HG02678 (cell line): Measurements from ENCODE around the gene SLC6A17.

ENCODE experiments used
- ATAC-seq: cut with Tn5 transposase; IDR thresholded peaks from one replicate; pipeline ENCODE4 v1.9.1; 2021; ENCODE audit warnings: mild to moderate bottlenecking, moderate library complexity; ENCODE audit not compliant: unreplicated experiment

SLC6A17 gene

DNA sequence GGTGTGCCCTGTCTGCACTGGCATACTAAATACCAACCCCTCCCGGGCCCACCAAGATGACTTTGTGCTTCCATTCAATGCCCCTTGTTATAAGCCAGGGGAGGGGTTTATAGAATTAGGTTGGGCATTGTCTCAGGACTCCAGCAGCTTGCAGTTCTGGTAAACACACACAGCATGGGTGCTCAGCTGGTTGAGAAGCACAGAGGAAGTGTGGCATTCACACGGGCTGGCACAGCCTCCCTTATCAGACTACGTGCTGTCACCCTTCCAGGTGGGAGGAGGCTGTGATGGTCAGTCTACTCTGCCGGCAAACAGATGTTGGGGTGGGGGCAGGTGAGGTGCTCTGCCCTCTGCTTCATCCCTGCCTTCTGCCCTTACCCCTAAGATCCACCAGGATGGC, 15.0 kb upstream of the SLC6A17 start:
- no peak for ATAC-seq

DNA sequence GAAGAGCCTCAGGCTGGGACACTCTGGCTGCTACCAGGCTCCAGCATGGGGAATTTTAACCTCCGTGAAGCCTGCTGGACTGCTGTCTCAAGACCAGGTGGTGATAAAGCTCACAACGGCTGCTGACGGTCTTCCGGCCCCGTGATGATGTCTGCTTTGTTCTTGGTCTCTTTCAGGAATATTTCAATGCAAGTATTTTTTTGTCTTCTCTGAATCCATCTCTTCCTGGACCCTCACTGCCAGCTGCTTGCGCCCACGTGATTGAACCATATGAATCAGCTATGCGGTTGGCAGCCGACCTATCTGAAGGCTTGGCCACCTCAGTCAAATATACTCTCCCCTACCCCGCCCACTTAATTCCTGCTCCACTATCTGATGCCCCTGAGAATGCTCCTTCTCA, 14.6 kb upstream of the SLC6A17 start:
- no peak for ATAC-seq

DNA sequence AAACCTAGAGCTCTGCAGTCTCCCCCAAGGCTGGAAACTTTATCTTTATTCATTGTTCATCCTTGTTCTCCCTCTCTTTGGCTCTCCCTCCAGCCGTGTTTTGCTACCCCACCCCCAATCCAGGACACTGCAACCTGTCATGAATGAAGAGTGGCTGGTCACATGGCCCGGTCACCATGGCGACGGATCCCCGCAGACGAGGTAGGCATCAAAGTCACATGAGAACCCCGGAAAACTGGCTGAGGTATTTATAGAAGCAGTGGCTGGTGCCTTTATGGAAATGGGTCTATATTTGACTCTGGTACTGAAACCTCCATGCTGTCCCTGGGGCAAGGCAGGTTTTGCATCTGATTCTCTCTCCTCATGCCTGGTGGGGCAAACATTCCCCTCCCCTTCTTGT, 13.4 kb upstream of the SLC6A17 start:
- no peak for ATAC-seq

DNA sequence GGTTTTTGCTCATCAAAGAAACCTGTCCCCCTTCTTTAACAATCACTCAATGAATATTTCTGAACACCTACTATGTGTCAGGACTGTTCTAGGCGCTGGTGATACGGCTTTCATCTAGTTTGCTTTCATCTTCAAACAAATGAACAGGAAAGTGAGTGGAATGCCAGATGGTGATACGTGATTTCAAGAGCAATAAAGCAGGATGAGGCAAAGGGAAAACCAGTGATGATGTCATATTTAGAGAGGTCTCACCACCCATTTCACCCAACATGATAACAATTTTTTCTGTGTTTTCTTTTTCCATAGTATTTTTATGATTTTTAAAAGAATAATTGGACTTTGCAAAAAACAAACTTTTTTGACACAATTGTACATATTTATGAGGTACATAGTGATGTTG, 11.3 kb upstream of the SLC6A17 start:
- no peak for ATAC-seq

DNA sequence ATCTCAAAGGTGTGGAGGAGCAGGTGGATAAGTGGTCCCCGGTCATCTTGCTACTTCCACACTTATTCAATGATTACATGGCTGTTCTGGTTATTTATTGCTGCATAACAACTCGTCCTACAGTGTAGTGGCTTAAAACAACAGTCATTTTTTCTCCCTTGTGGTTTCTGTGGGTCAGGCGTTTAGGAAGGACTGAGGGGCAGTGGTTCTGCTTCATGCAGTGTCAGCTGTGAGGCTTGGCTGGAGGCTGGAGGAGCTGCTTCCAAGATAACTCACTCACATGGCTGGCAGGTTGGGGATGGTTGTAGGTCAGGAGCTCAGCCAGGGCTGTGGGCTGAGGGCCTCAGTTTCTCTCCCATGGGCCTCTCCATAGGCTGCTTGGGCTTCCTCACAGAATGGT, 5.9 kb upstream of the SLC6A17 start:
- no peak for ATAC-seq

DNA sequence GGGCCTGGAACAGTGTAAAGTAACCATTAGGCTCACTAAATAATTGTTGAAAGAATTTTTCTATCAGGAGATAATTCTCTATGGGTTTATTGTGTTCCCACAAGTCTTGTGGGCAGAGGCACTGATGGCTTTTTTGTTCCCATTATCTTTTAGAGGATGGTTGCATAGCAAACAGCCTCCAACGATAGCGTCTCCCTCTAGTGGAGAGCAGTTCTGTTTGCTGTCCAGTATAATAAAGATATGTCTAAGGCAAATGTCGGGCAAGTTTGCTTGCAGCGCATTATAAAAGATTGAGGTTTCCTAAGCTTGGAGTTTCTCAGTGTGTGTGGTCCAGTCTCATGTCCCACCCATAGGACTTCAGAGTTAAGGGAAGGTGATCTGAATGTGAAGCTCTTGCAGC, 1.3 kb upstream of the SLC6A17 start:
- no peak for ATAC-seq

DNA sequence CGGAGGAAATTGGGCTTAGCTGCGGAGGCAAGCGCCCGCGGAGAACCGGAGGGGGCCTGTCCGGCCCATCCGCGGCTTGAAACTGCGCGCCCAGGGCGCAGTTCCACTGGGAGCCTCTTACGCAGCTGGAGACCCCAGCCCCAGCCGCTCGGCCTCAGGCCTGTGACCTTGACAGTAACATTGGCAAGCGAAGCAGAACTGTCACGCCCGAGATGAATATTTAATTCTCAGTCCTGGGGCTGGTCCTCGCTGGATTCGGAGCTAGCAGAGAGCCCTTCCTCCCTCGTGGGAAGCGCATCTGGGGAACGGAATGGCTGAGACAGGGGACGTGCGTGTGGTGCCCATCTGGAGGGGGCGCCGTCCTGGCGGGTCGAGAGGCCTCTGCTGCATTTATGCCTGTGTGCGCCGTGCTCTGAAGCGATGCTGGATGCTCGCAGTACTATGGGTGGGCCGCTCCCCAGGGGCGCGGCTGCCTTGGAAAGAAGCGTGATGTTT, 928 bp downstream of the SLC6A17 start:
- ATAC-seq, result no peak

DNA sequence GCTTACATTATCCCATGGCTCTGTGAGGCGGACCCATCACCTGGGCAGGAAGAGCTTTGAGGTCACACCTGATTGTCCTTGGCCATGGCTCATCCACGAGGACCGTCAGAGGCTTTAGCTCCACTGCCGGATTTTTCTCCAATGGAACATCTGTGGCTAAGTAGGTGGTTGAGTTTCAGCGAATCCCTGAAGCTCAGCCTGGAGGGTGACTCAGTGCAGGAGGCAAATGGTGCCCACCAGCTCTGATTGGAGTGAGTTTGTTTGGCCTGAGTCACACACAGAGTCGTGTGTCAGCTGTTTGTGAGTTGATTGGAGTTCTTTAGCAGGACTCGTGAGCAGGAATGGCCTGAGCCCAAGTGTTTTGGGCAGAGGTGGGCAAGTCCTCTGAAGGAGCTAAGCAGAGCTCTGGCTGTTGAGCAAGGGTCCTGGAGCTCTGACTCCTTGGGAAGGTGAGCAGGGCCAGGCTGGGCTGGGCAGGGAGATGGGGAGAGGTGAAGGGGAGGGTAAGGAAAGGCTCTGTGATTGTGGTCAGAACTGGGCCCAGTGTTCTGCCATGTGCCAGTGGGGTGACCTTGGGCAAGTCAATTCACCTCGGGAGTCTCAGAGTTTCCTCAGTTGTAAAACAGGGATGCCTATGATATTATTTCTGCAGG, 2.0 kb downstream of the SLC6A17 start:
- no peak for ATAC-seq

DNA sequence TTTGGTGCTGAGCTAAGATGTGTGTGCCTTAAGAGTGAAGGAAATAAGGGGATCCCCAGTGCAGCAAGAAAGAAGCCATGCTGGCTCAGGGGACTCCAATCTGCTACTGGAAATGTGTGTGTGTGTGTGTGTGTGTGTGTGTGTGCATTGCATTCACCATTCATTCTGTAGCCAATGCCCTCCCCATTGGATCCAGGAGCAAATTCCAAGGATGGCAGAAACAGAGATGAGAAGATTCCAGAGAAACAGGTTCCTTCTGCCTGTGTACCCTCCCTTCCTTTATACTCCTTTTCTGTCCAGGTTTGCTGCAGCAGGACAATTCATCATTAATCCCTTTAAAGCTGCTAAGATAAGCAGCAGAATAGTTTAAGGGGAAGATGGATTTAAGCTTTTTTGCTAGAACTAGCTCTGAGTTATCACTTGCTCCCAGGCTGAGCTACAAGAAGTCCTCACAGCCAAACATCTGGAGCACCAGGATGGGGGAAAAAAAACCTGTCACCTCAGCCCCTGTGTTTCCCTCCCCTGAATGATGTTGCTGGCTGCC, 3.2 kb downstream of the SLC6A17 start:
- ATAC-seq, result no peak

DNA sequence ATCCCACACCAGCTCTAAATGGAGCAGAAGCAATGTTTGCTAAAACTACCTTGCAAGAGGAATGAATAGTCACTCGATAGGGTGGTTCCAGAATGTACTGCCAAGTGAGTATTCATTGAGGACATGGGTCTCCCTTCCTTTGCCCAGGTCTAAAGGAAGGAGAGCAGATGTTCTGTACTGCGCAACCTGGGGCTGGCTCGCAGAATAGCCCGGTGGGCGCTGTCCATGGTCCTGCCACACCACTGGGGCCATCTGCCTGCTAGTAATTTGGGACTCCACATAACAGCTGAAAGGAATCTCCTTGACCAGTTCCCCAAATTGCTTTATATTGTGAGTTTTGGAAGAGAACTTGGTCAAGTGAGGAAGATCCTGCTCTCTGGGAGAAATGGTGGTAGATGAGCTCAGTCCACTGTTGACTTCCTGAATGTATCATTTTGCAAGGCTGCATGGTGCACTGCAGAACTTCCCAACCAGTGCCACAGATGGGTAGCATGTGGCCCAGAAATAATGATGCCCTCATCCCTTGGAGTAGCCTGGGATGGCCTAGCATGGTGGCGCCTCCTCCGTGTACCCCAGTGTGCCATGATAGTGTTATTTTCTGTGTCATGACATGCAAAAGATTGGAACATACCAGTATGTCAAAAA, 5.7 kb downstream of the SLC6A17 start:
- ATAC-seq, result no peak

DNA sequence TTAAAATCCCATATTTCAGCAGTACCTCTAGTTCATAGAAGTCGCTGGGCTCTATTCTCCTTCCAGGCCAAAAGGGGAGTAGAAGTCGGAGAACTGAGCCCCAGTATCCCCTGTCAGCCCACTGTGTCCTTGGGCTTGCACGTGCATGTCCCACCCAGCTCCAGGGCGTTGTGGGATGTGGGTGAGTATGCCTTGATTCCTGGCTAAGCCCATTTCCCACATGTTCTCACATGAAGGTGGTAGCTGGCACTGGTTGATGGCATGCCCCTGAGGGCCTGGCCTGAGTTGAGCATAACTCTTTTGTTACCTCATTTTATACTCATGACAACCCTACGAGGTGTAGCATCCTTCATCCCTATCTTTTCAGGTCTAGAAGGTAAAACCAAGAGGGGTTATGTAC, 8.0 kb downstream of the SLC6A17 start:
- ATAC-seq, result no peak

DNA sequence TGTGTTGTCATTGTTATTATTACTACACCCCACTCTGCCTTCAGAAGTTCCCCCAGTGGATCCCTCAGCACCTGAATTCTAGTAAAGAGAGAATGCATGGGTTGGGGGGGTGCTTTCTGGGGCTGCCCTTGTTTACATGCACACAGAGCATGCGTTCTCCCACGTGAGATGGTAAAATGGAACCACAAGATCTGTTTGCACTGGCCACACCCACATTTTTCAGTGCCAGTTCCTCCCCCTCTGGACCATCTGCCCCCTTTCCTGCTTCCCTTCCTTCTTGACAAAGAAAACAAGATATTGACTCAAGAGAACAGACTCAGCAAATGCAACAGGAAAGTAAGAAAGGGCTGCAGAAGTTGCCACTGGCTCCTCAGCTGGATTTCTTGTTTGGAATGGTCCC, 8.9 kb downstream of the SLC6A17 start:
- ATAC-seq, result no peak

DNA sequence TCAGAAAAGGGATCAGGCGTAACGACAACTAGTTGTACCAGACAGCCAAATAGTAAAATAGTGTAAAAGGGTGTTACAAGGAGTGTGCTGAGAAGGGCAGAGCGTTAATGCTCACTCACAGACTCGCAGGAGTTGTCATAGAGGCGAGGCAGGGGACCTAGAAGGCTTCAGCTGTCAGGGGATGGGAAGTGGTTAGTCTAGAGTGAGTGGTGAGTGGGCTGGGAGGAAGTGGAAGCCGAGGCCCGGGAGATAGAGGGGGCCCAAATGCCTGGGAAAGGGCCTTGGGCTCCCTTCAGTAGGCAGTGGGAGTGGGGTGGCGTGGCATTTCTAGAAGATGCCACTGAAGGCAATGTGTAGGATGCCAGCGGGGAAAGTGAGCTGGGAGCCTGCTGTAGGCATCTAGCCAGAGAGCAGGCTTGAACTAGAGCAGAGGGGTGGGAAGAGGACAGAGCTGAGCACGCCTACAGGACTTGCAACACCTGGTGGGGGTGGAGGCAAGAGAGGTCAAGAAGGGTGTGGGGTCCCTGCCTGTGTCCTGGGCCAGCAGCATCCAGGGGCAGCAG, 10.3 kb downstream of the SLC6A17 start:
- ATAC-seq, result no peak

DNA sequence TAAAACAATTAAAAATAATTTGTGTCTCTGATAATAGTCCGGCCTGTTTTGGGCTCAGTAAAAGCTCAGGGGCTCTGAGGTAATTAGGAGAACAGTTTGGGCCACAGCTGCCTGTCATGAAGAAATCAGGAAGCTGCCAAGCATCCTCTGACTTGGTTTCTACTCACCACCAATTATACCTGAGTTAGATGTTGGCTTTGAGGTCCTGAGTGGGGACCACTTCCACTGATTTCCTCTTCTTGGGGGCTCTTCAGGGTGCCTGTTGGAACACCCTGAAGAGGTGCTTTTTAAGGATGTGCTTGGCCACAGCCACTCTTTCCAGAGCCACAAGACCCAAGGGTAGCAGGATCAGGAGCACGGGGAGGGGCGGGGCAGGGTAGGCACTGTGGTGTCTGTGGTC, 10.9 kb downstream of the SLC6A17 start:
- no peak for ATAC-seq

DNA sequence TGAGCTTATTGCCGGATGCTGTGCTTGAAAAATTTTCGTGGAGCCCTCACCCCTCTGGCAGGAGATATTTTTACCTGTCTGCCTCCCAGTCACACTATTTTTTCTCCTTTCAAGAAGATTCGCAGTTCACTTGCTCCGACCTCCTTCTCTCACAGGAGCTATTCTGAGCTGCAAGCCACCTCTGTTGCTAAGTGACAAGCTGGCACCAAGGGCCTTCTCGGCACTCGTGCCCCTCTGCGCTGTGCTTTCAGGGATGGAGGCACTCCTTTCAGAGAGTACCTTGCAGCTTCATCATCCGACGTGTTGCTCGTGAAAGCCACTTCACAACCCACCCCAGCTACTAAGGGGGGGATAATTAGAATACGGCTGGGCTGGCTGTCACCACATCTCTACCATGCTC, 11.6 kb downstream of the SLC6A17 start:
- no peak for ATAC-seq

DNA sequence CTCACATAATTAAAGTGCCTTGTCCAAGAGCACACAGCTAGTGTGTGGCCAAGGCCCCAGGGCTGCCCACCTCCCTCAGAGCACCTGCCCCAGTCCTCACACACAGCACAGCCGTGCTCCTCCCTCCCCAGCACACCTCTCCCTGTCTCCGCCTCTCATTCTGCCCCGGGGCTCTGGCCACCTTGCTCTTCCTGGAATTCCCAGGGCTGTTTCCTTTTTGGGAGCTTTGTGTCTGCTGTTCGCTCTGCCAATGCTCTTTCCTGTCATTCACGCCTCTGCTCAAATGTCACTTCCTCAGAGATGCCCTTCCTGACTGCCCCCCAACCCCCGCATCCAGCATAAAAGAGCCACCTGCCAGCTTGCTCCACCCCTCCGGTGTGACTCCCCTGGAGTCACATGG, 13.3 kb downstream of the SLC6A17 start:
- ATAC-seq, result no peak

DNA sequence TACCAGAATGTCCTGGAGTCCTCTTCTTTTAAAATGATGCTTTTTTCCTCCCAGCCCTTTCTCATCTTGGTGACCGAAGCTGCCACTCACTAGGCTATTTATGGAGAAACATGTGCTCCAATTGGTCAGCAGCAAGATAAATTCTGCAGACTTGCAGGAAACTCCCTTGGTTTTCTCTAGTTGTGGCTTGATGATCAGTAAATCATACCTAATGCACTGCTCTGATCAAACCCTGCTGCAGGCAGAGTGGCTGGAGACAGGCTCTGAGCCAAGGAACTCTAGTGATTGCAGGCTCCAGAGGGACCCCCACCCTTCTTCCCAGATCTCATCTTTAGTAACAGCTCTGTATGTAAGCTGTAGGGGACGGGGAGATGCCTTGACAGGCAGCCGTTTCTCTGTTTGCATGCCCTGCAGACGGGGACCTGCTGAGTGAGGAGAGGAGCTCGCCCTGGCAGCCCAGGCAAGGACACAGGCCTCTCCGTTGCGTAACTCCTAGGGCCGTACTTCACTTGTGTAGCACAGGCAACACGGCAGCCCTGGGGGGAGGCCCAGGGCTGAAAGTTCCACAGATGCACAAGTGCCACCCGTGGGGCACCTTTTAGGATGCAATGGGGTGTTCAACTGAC, 14.5 kb downstream of the SLC6A17 start:
- no peak for ATAC-seq

DNA sequence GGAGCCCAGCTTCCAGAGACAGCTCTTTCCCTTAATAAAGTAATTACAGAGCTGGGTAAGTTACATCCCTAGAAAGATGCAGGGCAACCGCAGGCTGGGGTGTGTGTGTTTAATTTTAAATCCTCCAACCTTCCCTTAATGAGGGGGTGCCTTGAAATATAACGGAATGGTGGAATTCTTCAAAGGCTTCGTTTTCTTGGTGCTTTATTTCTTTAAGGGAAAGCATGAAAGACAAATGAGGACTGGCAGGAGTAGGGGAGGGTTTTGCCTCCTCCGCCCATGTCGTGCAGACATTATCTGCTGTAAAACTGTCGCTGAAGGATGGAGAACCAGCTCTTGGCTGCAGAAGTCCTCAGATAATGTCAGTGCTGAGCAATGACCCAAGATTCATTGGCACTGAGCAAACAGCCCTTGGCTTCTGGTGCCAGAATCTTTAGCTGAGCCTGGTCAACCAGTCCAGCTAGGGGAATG, 15.5 kb downstream of the SLC6A17 start:
- ATAC-seq, result no peak

DNA sequence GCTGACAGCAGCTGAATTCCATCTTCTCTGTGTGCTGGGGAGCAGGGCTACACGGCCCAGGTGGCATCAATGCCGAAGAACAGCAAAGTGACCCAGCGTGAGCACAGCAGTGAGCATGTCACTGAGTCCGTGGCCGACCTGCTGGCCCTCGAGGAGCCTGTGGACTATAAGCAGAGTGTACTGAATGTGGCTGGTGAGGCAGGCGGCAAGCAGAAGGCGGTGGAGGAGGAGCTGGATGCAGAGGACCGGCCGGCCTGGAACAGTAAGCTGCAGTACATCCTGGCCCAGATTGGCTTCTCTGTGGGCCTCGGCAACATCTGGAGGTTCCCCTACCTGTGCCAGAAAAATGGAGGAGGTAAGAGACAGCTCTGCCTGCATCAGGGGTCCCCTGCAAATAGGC, 16.6 kb downstream of the SLC6A17 start:
- no peak for ATAC-seq

DNA sequence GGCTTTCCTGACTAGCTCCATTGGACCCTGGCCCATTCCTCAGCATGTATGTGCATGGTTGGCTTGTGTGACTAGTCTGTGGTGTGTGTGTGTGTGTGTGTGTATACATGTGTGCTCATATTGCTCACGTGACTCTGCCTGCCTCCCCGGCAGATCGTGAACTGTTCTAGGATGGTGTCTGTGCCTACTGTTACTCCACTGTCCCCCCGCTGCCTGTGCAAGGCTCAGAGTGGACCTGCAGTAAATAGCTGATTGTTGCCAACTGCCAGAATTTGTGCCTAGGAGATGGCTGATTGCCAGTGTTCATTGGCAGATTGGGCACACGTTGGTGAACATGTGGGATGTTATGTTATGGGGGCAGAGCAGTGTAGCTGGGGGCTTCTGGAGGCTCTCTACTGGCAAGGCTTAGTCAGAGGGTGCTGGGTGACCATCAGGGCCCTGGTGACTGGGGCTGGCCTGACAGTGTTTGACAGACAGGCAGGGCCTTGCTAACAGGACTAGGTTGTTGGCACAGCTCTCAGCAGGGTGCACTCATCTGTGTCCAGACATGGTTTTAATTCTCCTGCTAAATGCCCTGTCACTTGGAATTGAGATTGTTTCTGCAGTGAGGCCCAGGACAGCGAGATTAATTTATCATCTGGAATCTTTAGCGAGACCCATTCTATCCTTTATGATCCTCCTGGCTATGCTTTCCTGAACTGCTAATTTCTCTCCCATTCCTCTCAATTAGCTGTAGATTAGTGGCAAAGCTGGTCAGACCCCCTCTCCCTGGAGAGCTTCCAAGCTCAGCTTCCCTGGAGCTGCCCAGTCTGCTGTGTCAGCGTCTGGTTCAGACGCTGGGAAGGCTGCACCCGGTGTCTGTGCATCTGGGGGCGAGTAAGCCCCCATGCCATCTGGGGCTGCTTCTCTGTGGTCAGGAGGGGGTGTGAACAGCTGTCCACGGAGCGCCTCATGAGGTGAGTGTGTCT, 20.8 kb downstream of the SLC6A17 start:
- no peak for ATAC-seq

DNA sequence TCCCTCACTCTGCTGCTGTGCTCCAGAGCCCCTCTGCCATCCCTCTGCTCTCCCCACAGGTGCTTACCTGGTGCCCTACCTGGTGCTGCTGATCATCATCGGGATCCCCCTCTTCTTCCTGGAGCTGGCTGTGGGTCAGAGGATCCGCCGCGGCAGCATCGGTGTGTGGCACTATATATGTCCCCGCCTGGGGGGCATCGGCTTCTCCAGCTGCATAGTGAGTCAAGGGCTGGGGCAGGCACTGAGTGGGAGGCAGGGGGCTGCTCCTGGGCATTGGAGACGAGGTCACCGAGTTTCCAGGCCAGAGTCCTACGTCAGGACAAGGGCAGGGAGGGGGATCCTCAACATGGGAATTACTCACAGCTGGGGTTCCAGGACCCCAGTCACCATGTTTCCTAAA, 21.7 kb downstream of the SLC6A17 start:
- no peak for ATAC-seq
